Stimulated activated CD4-positive, alpha-beta T cell treated with anti-CD3 and anti-CD28 coated beads, Interleukin-2, amount 100 ng/mL, for 48 hours (primary cell): ENCODE results near the gene BCL3.
"Not testable (repeated sequence)": the region's sequence is repeated elsewhere in the genome, so short reads cannot be mapped to it uniquely, and the experiment has no call there.

Source experiments
- DNase-seq, 2 donors: peaks; one replicate each; pipeline ENCODE4 v3.0.0-alpha.2; 2020

Gene BCL3

DNA sequence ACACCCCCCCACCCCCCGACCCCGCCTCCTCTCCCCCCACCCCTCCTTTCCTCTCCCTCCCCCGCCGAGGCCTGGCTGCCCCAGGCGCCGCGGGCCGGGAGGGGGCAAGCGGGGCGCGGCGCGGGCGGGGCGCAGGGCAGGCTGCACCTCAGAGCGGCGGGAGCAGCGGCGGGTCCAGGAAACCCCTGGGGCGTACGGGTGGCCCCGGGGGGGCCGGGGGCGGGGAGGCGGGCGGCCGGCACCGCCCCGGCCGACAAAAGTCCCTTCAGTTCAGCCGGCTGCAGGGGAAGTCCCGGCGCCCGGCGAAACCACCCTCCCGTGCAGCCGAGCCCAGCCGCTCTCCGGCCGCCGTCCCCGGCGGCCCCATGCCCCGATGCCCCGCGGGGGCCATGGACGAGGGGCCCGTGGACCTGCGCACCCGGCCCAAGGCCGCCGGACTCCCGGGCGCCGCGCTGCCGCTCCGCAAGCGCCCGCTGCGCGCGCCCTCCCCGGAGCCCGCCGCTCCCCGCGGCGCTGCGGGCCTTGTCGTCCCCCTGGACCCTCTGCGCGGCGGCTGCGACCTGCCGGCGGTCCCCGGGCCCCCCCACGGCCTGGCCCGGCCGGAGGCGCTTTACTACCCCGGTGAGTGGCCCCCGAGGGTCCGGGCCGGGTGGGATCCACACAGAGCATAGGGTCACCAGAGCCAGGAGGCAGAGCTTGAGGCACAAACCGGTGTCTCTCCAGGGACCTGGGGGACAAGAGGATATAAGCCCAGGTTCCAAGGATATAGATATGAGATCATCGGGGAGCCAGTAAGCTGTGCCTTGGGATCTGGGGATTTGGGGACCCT, at the start of gene BCL3:
TSS of gene BCL3 (plus strand) at position 283 of the 829 bp plus-strand sequence. CDS start at position 366, 83 bp downstream.
- peak; percentile 49 to 65 for DNase-seq

DNA sequence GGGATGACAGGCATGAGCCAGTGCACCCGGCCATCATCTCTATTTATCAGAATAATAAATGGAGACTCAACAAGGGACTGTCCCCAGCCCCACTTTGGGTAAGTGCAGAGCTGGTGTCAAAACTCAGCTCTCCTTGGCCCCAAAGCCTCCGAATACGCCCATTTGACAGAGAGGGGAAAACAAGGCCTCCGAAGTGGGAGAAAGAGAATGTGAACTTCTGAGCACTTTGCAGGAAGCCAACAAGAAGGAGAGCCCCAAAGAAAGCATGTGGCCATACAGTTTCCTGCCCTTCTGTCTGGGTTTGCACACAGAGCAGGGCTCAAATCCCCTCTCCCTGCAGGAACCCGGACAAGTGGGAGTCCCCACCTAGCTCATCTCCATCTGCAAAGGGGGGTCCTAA, 48.0 kb upstream of the BCL3 start:
- no peak for DNase-seq

- DNase-seq, result no peak
Observed at GRCh38 chr19:44701228-44701627, 47.3 kb upstream of the BCL3 start.

DNA sequence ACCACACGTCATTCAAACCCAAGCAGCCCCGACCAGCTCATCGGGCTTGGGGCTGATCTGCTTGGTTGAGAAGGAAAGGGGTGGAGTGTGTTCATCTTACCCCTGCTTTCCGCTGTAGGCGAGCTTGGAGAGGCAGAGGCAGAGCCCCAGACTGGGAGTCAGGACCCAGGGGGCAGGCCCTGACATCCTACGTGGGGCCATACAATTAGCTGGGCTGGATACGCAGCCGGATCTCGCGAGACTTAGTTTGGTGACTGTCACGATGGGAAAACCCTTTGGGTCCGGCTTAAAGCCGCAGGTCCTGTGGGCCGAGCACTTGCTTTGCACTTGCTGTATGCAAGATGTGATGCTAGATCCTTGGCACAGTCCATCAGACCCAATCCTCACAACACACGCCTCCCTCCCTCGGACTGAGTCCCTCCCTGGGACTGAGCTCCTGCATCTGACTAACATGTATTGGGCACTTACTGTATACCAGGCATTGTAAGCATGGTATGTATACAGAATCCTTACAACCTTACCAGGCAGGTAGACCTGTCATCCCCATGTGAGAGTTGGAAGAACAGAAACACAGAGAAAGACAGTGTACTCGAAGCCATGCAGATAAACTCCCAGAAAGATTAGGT, 45.8 kb upstream of the BCL3 start:
- no peak for DNase-seq

- no peak for DNase-seq
Observed at GRCh38 chr19:44703336-44704078, 45.0 kb upstream of the BCL3 start.

GRCh38 chr19:44704982-44705381, 43.5 kb upstream of the BCL3 start:
- DNase-seq, result no peak

GRCh38 chr19:44705502-44706010, 43.0 kb upstream of the BCL3 start:
- DNase-seq, result no peak

DNA sequence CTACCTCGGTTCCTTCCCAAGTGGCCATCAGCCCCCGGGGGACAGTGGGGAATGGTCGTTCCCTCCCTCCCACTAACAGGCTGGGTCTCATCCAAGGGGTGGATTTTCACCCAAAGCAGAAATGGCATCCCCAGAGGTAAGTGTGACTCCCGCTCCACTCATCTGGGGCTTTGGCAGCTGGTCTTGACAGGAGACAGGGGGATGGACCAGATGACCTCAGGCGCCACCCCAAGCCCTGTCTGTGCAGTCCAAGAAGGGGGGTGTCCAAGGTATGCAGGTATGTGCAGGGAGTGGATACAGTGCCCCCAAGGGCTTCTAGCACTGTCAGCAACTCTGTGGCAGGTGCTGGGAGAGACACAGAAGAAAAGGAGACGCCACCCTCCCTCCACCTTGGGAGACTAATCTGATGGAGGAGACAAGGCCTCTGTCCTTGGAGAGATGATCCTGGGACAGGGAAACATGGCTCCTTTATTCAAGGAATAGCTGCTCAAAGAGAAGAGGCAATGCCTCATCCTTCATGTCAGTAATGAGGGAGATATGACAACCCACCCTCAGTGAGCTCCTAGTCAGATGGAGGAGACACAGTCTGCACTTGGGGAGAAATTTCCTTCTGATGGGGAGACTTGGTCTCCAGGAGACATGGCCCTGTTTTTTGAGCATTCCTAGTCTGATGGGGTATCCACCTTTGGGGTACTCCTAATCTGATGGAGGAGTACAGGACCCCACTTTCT, 41.8 kb upstream of the BCL3 start:
- no peak for DNase-seq

DNA sequence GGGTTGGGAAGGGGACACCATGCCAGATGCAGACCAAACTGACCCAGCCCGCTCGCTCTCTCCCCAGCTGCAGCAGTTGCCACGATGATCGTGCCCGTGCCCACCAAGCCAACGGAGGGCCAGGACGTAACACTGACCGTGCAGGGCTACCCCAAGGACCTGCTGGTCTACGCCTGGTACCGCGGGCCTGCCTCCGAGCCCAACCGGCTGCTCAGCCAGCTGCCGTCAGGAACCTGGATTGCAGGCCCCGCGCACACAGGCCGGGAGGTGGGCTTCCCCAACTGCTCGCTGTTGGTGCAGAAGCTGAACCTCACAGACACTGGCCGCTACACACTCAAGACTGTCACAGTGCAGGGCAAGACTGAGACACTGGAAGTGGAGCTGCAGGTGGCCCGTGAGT, 40.7 kb upstream of the BCL3 start:
- DNase-seq, result no peak

- no peak for DNase-seq
Observed at GRCh38 chr19:44708940-44709339, 39.6 kb upstream of the BCL3 start.

DNA sequence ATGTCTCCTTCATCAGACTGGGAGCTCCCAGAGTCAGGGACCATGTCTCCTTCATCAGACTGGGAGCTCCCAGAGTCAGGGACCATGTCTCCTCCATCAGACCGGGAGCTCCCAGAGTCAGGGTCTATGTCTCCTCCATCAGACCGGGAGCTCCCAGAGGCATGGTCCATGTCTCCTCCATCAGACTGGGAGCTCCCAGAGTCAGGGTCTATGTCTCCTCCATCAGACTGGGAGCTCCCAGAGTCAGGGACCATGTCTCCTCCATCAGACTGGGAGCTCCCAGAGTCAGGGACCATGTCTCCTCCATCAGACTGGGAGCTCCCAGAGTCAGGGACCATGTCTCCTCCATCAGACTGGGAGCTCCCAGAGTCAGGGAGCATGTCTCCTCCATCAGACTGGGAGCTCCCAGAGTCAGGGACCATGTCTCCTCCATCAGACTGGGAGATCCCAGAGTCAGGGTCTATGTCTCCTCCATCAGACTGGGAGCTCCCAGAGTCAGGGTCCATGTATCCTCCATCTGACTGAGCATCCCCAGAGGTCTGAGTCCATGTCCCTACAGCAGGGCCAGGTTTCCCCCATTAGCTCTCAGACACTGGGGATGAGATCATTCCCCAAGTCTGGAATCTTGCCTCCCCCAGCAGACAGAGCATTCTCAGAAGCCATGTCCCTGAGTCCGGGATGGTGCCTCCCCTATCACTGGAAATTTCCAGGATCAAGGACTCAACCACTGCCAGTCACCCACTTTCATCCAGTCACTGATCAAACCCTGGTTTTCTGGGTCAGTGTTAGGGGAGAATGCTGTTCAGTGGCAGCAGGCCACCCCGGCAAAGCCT, 38.9 kb upstream of the BCL3 start:
- not testable (repeated sequence) for DNase-seq

DNA sequence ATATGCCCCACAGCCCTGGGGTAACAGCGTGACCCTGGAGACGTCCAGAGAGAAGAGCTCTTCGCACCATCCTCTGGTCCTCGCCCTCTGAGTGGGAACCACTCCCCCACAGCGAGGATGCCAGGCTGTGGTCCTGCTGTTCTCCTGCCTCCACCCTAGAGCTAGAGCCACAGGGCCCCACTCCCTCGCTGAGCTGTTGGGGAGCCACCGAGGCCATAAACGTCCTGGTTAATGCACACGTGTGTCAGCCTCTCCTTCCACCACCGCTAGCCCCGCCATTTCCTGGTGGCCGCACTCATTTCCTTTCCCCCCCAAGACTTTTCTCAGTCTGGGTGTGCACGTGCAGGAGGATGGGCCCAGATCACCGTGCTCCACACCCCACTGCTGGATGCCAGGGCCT, 38.0 kb upstream of the BCL3 start:
- DNase-seq, result no peak

DNA sequence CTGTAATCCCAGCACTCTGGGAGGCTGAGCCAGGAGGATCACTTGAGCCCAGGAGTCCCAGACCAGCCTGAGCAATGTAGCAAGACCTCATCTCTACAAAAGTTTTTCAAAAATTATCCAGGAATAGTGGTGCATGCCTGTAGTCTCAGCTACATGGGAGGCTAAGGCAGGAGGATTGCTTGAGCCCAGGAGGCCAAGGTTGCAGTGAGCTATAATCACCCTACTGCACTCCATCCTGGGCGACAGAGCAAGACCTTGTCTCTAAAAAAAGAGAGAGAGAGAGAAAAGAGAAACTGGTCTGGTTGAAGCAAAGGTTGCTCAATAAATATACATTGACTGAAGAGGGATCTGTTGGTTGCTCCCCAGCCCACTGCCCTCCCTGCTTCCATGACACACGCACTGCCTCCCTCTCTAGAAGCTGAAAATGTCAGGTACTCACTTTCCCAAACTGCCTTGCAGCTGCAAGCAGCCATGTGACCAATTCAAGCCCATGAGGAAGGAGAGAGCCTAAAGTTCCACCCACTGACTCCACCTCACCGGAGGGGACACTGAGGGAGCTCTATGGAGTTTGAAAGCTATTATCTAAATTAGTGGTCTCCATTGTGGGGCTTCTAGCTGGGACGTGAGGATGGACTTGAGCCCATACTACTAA, 35.5 kb upstream of the BCL3 start:
- no peak for DNase-seq

DNA sequence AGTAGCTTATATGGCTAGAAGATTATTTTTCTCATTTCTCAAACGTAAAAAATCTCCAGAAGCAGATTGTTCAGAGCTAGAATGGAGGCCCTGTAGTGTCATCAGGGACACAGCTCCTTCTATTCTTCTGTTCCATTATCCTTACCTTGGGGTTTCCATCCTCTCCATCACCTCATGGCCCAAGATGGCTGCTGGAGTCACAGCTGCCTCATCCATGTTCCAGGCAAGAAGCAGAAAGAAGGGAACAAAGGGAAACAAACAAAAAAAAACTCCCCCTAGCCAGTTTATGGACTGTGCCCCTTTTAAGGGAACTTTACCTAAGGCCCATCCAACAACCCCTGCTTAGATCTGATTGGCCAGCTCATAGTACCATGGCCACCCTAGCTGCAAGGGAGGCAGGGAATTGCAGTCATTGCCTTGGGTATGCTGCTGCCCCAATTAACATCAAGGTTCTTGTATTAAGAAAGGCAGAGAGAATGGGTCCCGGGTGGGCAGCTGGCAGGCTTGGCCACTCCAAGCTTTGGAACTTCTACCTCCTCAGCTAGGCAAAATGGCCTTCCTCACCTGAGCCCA, 33.8 kb upstream of the BCL3 start:
- DNase-seq, result no peak

- DNase-seq, result no peak
Observed at GRCh38 chr19:44717603-44718002, 30.9 kb upstream of the BCL3 start.

DNA sequence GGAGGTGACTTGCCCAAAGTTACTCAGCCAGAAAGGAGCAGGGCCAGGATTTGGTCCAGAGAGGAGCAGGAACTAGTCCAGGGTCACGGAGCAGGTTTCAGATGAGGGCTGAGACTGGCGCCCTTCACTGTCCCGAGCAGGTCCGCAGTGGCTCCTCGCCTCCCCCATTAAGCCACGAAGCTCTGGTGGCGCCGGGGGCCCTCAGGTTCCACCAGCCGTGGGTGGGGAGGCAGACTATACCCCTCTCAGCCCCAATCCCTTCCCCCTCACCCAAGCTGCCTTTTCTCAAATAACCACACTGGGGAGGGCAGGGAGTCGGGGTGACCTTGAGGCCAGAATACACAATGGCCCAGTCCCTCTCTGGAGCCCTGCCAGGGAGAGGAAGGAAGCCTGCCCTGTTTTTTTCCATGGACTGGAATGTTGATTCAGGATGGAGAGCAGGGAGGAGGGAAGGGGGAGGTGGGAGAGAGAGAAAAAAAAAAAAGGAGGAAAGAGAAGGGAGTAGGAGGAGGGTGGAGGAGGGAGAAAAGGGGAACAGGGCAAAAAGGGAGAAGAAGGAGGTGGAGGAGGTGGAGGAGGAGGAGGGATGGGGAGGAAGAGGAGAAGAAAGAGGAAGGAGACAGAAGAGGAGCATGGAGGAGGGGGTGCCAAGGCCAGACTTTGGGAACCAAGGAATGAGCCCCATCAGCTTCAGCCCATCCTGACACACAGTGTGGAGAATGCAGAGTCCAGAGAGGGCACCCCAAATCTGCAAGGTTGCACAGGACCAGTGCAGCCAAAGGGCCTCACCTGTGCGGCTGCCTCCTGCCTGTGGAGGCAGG, 29.9 kb upstream of the BCL3 start:
- DNase-seq, result no peak

- no peak for DNase-seq
Observed at GRCh38 chr19:44719262-44719701, 29.2 kb upstream of the BCL3 start.

GRCh38 chr19:44720396-44720795, 28.1 kb upstream of the BCL3 start:
- DNase-seq, result not testable (repeated sequence)

DNA sequence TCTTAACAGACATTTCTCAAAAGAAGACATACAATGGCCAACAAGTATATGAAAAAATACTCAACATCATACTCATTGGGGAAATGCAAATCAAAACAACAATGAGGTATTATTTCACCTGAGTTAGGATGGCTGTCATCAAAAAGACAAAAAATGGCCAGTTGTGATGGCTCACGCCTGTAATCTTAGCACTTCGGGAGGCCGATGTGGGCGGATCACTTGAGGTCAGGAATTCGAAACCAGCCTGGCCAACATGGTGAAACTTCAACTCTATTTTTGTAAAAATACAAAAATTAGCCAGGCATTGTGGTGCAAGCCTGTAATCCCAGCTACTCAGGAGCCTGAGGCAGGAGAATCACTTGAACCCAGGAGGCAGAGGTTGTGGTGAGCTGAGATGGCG, 27.6 kb upstream of the BCL3 start:
- no peak for DNase-seq

DNA sequence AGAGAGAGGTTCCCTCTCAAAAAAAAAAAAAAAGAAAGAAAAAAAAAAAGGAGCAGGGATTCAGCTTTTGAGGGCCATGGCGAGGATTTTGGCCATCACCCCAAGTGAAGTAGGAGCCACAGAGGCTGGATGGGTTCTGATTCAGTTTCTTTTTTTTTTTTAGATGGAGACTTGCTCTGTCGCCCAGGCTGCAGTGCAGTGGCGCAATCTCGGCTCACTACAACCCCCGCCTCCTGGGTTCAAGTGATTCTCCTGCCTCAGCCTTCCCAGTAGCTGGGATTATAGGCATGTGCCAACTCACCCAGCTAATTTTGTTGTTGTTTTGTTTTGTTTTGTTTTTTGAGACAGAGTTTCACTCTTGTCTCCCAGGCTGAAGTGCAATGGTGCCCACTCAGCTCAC, 27.1 kb upstream of the BCL3 start:
- DNase-seq, result not testable (repeated sequence)
